Measurements from ENCODE around the gene PSMG1.
"Not testable (repeated sequence)": the region's sequence is repeated elsewhere in the genome, so short reads cannot be mapped to it uniquely, and the experiment has no call there.

PSMG1 gene, protein sequence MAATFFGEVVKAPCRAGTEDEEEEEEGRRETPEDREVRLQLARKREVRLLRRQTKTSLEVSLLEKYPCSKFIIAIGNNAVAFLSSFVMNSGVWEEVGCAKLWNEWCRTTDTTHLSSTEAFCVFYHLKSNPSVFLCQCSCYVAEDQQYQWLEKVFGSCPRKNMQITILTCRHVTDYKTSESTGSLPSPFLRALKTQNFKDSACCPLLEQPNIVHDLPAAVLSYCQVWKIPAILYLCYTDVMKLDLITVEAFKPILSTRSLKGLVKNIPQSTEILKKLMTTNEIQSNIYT

DNA sequence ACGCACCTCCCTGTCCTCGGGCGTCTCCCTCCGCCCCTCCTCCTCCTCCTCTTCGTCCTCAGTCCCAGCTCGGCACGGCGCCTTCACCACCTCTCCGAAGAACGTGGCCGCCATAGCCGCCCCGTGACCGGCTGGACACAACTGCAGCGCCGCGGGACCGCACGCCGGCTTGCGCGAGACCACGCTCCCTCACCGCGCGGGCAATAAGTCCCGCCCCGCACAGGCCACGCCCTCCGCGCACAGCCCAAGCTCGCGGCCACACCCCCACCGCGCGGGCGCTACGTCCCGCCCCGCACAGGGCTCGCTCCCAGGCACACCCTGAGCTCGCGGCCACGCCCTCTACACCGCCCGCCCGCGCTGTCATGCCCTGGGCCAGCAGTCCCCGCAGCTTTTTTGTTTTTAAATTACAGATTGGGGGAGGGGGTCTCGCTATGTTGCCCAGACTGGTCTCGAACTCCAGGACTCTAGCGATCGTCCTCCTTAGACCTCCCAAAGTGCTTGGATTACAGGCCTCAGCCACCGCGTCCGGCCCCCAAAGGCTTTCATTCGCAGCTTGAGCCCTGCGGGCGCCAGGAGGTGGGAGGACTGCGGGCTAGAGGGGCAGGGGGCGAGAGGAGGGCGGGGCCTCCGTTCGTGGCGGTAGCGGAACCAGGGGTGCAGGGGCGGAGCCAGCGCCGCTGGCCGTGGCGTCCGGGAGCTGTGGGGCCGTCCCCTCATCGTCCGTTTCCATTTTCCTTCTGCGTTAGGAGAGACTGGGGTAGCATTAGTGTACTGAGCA, at the start of gene PSMG1:
Gene PSMG1, minus strand, starts transcription at position 180 of the 778 bp plus-strand sequence. Its CDS starts 66 bp downstream, at position 114.
- peak; percentile 75 for DNase-seq (ENCODE audit: low read depth)
- H3K4me3 ChIP-seq (ENCODE audit: low read depth, low read length), result peak within 1 kb of the TSS; percentile 97

DNA sequence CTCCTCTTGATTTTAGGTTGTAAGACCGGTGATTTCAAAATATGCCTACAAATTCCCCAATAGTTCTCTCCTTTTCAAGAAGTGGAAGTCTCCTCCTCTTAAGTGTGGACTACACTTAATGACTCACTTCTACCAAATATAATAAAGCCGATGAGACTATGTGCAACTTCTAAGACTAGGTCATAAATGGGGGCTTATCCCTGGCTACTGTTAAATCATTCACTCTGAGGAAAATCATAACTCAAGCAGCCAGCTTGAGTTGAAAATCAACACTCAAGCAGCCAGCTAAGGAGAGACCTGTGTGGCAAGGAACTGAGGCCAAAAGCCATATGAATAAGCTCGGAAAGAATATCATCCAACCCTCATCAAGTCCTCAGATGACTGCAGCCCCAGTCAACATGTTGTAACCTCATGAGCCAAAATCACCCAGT, 49.6 kb upstream of the PSMG1 start:
- no peak overlapping the region for H3K4me3 ChIP-seq (ENCODE audit: low read depth, low read length)
- DNase-seq (ENCODE audit: low read depth), result no peak
- TF ChIP-seq CTCF (IDR thresholded peaks at IDR 0.05; ENCODE audit: low read depth, low read length, missing control alignments), result no peak

More for the DNA sequence above, at the start of gene PSMG1:
- no peak for TF ChIP-seq CTCF (IDR thresholded peaks at IDR 0.05; ENCODE audit: low read depth, low read length, missing control alignments)

DNA sequence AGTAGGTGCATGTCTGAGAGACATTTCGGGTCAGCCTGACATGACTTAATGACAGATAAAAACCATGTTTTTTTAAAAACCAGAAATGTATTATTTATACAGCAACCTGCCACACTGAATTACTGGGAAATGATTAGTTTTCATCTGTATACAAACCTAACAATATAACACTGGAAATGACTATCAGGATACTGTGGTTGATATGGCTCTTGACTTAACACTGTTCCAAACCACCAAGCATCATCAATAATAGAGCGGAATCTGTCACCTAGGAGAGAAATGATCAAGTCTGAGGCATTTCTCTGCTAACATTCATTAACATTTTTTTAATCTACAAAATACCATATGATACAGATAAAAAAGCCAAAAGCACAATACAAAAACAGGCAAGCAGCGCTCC, 41.7 kb upstream of the PSMG1 start:
- TF ChIP-seq CTCF (IDR thresholded peaks at IDR 0.05; ENCODE audit: low read depth, low read length, missing control alignments), result no peak
- no peak for DNase-seq (ENCODE audit: low read depth)
- no peak overlapping the region for H3K4me3 ChIP-seq (ENCODE audit: low read depth, low read length)

DNA sequence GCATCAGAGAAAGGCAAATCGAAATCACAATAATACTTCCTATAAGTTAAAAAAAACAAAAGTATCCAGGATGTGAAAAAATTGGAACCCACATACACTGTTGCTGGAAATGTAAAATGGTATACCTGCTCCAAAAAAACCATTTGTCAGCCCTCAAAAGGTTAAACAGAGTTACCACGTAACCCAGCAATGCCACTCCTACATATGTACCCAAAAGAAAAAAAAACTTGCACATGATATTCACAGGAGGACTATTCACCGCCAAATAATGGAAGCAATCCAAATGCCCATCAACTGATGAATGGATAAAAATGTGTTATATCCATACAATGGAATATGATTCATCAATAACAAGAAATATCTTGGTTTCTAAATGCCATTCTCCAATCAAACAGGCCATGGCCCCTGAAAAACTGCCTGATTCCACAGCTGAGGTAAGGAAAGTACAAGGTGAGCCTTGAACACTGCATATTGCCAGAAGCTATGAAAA, 38.8 kb upstream of the PSMG1 start:
- no peak overlapping the region for H3K4me3 ChIP-seq (ENCODE audit: low read depth, low read length)
- no peak for DNase-seq (ENCODE audit: low read depth)
- no peak for TF ChIP-seq CTCF (IDR thresholded peaks at IDR 0.05; ENCODE audit: low read depth, low read length, missing control alignments)

DNA sequence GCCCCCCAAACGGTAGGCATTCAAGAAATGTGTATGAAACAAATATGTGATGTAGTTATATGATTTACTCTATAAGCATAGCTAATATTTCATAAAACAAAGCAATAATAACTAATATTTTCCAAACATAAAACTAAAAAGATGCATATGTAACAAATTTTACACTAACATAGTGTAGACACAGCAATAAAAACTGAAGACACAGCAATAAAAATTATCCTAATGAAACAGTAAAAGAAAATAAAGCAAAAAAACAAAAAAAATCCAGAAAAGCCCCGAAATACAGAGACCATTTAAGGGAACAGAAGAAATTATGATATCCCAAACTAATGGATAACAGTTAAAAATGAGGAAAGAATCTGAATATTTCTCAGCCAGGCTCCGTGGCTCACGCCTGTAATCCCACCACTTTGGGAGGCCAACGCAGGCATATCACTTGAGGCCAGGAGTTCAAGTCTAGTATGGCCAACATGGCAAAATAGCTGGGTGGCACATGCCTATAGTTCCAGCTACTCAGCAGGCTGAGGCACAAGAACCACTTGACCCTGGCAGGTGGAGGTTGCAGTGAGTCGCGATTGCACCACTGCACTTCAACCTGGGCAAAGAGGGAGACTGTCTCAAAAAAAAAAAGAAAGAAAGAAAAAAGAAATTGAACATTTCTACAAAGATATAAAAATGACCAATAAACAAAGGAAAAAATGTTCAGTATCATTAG, 38.2 kb upstream of the PSMG1 start:
- no peak for TF ChIP-seq CTCF (IDR thresholded peaks at IDR 0.05; ENCODE audit: low read depth, low read length, missing control alignments)
- H3K4me3 ChIP-seq (ENCODE audit: low read depth, low read length), result no peak overlapping the region
- DNase-seq (ENCODE audit: low read depth), result no peak

- not testable (repeated sequence) for H3K4me3 ChIP-seq (ENCODE audit: low read depth, low read length); DNase-seq (ENCODE audit: low read depth)
These were observed 37.6 kb upstream of the PSMG1 start for GRCh38 chr21:39220875-39221274.

DNA sequence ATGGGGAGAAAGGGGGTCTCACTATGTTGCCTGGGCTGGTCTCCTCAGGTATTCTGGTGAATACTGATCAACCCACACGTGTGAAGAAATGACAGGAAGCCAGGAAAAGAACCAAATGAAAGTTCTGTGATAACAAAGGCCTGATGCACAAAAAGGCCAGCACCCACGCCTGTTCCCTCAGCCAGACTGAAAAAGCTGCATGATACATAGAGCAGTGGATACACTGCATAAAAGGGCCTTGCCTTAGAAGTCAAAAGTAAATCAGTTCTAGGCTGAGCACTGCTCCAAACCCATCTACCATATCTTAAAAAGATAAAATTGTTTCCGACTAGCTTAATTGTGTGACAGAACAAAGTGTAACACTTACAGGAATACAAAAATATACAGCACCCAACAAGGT, 36.9 kb upstream of the PSMG1 start:
- no peak for DNase-seq (ENCODE audit: low read depth)
- TF ChIP-seq CTCF (IDR thresholded peaks at IDR 0.05; ENCODE audit: low read depth, low read length, missing control alignments), result no peak
- H3K4me3 ChIP-seq (ENCODE audit: low read depth, low read length), result no peak overlapping the region
